K562 (cell line): Measurements from ENCODE around the gene NTRK1.

Experiments
- CTCF ChIP-seq, 3 experiments: IDR thresholded peaks in 2 of 3; conservative IDR thresholded peaks in 1 of 3; 2 replicates each; pipeline ENCODE4 v1.5.1; 2011 to 2012; ENCODE audit warnings: low read length in 3 of 3, mild to moderate bottlenecking in 3 of 3, control low read depth in 2 of 3, improper control_type of control experiment in 1 of 3, inconsistent platforms in 1 of 3, low read depth in 1 of 3, mixed read lengths in 1 of 3, moderate library complexity in 1 of 3; ENCODE audit not compliant: insufficient read depth in 2 of 3
- GTF2F1 ChIP-seq: IDR thresholded peaks from 2 replicates; pipeline ENCODE4 v1.6.1; 2011; ENCODE audit warnings: low read depth, low read length, improper control_type of control experiment
- IRF2 ChIP-seq: sonication (generic); formaldehyde crosslinking; IDR thresholded peaks from 2 replicates; pipeline ENCODE4 v1.8.1; 2022; ENCODE audit warnings: mild to moderate bottlenecking, missing genetic modification reagents
- POLR2A ChIP-seq: fragments of 450-650 bp; conservative IDR thresholded peaks from 2 replicates; pipeline ENCODE4 v1.6.1; 2016
- SPI1 ChIP-seq: IDR thresholded peaks from 2 replicates; pipeline ENCODE4 v1.6.1; 2011; ENCODE audit warnings: low read depth, low read length, control low read depth, borderline replicate concordance
- STAT6 ChIP-seq: sonication (generic); formaldehyde crosslinking; IDR thresholded peaks from 2 replicates; pipeline ENCODE4 v1.8.1; 2023; ENCODE audit warnings: mild to moderate bottlenecking, missing genetic modification reagents
- TAF1 ChIP-seq: IDR thresholded peaks from 2 replicates; pipeline ENCODE4 v1.6.1; 2011; ENCODE audit warnings: mild to moderate bottlenecking, low read length, moderate library complexity; ENCODE audit not compliant: insufficient read depth, control insufficient read depth, severe bottlenecking; ENCODE audit errors: extremely low read depth
- ZNF324 ChIP-seq: fragments of 250-450 bp; sonication (Bioruptor Pico); IDR thresholded peaks from 2 replicates; pipeline ENCODE4 v1.4.0; 2020; ENCODE audit warnings: mild to moderate bottlenecking
- TF ChIP-seq, protein P1 (sequence below): sonication (generic); formaldehyde crosslinking; IDR thresholded peaks from 2 replicates; pipeline ENCODE4 v1.8.0; 2022; ENCODE audit warnings: missing genetic modification reagents, mild to moderate bottlenecking, borderline replicate concordance

DNA sequence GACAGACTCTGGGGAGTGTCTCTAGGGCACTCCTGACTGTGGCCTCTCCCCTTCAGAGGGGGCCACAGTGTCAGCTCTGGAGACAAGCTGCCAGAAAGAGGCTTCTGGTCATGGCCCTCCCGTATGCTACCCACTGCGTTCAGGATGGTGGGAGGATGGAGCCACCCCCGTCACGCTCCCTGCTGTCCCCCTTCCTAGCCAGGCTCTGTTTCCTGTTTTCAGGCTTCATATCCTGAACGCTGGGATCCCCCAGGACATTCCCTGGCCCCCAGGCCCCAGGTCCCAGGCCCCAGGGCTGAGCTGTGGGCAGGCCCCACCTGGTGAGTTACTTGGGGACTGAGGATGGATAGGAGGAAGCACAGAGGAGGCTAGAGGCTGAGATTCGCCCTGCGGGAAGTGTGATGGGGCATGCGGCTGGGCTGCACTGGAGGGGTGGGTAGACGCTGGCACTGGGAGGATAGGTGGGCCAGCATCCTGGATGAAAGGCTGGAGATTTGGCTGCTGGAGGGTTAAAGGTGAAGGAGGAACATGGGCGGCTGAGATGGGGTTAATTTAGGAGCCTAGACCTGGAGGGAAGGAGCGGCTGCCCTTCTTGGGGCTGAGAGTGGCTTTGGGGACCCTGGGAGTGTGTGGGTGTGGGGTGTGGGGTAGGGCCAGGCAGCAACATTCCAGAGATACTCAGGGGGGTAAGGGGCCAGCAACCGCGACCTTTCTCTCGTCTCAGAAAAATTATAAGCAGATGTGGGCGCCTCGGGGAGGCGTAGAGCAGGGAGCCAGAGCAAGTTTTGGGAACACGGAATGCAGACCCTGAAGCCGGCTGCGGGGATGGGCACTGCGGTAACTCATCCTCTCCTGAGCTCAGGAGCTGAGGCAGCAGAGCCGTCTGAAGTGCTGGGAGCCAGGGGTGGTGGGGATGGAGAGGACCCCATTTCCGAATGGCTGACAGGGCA is 41.6 kb downstream of the NTRK1 start:
- no peak for TF ChIP-seq POLR2A
- no peak for TF ChIP-seq SPI1
- TF ChIP-seq, protein P1, sequence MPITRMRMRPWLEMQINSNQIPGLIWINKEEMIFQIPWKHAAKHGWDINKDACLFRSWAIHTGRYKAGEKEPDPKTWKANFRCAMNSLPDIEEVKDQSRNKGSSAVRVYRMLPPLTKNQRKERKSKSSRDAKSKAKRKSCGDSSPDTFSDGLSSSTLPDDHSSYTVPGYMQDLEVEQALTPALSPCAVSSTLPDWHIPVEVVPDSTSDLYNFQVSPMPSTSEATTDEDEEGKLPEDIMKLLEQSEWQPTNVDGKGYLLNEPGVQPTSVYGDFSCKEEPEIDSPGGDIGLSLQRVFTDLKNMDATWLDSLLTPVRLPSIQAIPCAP (CRISPR knock-in tag): no peak
- no peak for TF ChIP-seq TAF1
- no peak for TF ChIP-seq IRF2 (CRISPR knock-in tag)
- TF ChIP-seq ZNF324 (CRISPR knock-in tag): no peak
- no peak for TF ChIP-seq GTF2F1
- TF ChIP-seq CTCF (IDR thresholded peaks at IDR 0.05 in 2 of 3, conservative IDR thresholded peaks at IDR 0.05 in 1 of 3; ENCODE audit: insufficient read depth in 2 of 3, low read depth in 1 of 3, low read length in 3 of 3): no peak
- TF ChIP-seq STAT6 (CRISPR knock-in tag): no peak
